ENCODE data around the gene PAGE4.

PAGE4 gene

DNA sequence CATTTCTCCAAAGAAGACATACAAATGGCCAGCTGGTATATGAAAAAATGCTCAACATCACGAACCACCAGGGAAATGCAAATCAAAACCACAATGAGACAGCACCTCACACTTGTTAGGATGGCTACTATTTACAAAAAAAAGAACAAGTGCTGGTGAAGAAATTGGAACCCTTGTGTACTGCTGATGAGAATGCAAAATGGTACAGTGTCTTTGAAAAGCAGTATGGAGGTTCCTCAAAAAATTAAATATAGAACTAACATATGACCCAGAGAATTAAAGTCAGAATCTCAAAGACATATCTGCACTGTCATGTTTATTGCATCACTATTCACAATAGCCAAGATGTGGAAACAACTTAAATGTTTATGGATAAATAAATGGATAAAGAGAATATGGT, 20.9 kb downstream of the PAGE4 start:
- no peaks in the 10 kb centered on the region for H3K9me3 Mint-ChIP-seq
- H3K27ac Mint-ChIP-seq = no peak overlapping the region
- H3K4me3 Mint-ChIP-seq = no peak overlapping the region
- ATAC-seq (no peak), DNase-seq (no peak)
- H3K36me3 Mint-ChIP-seq (ENCODE audit: low read depth) = no peaks in the 10 kb centered on the region
- no peaks in the 10 kb centered on the region for H3K4me1 Mint-ChIP-seq
- no peaks in the 10 kb centered on the region for H3K27me3 Mint-ChIP-seq

DNA sequence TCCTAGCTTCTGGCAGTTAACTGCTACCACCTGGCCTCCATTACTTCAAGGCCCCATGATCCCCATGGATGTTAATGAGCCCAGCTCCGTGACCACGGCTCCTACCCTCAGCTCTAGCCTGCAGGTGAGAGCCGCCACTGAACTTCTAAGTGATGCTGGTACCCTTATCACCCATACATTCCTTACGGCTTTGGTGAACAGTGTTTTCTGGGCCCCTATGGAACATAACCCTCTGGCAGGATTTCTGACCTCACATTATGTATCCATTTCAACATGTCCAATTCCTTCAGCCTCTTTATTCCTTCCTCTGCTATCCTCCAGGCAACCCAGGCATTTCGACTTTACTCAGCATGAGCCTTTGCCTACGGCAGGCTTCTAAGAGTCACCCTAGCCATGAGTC, 24.6 kb downstream of the PAGE4 start:
- ATAC-seq (no peak), DNase-seq (no peak)
- Mint-ChIP-seq H3K9me3 (no peaks in the 10 kb centered on the region), H3K4me3 (no peak overlapping the region), H3K27me3 (no peaks in the 10 kb centered on the region), H3K4me1 (no peaks in the 10 kb centered on the region), H3K36me3 (ENCODE audit: low read depth) (no peaks in the 10 kb centered on the region), H3K27ac (no peak overlapping the region)

DNA sequence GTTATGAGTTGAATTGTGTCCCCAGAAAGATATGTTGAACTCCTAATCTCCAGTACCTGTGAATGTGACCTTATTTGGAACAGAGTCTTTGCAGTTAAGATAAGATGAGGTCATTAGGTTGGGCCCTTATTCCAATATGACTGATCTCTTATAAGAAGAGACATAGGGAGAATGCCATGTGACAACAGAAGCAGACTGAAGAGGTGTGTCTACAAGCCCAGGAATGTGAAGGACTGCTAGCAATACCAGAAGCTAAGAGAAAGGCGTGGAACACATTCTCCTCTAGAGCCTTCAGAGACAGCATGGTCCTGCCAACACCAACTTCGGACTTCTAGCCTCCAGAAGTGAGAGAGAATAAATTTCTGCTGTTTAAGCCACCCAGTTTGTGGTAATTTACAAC, 27.7 kb downstream of the PAGE4 start:
- Mint-ChIP-seq H3K4me3 (no peak overlapping the region), H3K36me3 (ENCODE audit: low read depth) (no peaks in the 10 kb centered on the region), H3K27me3 (no peaks in the 10 kb centered on the region), H3K4me1 (no peaks in the 10 kb centered on the region), H3K27ac (no peak overlapping the region), H3K9me3 (no peaks in the 10 kb centered on the region)
- DNase-seq = no peak
- ATAC-seq = no peak

DNA sequence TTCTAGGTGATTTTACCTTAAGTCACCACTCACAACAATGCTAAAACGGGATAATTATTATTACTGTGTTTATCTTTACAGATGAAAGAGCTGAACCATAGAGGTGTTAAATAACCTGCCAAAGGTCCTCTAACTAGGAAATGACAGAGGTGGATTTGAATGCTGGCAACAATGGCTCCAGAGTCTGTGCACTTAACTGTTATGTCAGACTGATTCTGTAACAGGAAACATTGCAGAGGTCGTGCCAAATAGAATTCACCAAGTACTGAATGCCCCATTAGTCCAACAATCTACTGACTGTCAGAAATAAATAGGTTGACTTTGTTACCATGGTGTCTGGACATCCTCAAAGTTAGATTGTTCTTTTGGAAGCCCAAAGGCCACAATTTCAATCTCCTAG, 29.2 kb downstream of the PAGE4 start:
- no peaks in the 10 kb centered on the region for H3K27me3 Mint-ChIP-seq
- ATAC-seq (no peak), DNase-seq (no peak)
- no peak overlapping the region for H3K27ac Mint-ChIP-seq
- H3K4me1 Mint-ChIP-seq = no peaks in the 10 kb centered on the region
- no peak overlapping the region for H3K4me3 Mint-ChIP-seq
- H3K9me3 Mint-ChIP-seq = no peaks in the 10 kb centered on the region
- H3K36me3 Mint-ChIP-seq (ENCODE audit: low read depth) = no peaks in the 10 kb centered on the region

DNA sequence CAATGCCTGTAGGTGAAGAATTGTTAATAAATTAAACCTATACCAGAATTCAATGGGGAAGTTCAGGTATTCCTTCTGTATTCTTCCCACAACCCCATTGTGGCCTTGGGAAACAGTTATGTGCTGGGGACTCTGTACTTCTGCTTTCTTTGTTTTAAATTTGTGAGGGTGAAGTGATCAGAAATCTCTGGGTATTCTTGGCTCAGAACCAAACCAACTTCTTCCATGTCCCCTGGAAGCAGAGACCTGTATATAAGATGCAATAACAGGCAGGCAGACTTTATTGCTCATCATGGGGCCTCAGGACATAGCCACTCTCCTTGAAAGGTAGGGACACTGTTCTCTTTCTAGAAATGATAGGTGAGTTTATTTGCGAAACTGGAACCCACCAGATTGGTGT, 30.4 kb downstream of the PAGE4 start:
- no peak overlapping the region for H3K27ac Mint-ChIP-seq
- H3K4me3 Mint-ChIP-seq = no peak overlapping the region
- DNase-seq = no peak
- ATAC-seq = no peak
- no peaks in the 10 kb centered on the region for H3K27me3 Mint-ChIP-seq
- no peaks in the 10 kb centered on the region for H3K36me3 Mint-ChIP-seq (ENCODE audit: low read depth)
- no peaks in the 10 kb centered on the region for H3K4me1 Mint-ChIP-seq
- no peaks in the 10 kb centered on the region for H3K9me3 Mint-ChIP-seq

DNA sequence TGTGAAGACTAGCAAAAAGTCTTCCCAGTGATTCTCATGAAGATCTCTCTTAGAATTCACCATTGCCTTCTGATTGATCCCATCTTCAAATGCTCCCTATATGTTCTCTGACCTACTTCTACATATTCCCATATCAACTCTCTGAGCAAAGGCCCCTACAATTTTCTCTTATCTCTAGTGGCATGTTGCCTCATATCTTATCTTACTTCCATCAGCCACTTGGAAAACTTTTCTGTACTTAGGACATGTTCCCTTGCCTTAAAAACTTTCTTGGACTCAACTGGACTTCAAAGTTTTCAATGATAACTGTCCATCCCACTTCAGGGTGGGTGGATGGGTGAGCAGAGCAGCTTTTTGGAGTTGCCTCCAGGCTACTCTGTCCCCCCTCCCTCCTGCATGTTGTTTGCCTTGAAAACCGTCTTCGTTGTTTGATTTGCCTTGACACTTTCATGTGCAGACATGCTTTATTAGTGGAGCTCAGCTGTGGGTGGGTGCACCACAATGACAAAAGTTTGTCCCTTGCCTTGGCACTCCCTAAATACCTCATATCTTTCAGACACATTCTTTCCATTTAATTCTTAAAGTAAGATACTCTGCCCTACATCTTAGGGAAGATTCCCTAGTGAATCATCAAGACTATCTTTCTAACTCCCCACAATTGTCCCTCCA, 31.9 kb downstream of the PAGE4 start:
- ATAC-seq = no peak
- Mint-ChIP-seq H3K27me3 (no peaks in the 10 kb centered on the region), H3K36me3 (ENCODE audit: low read depth) (no peaks in the 10 kb centered on the region), H3K4me3 (no peak overlapping the region), H3K4me1 (no peaks in the 10 kb centered on the region), H3K9me3 (no peaks in the 10 kb centered on the region), H3K27ac (no peak overlapping the region)
- no peak for DNase-seq

DNA sequence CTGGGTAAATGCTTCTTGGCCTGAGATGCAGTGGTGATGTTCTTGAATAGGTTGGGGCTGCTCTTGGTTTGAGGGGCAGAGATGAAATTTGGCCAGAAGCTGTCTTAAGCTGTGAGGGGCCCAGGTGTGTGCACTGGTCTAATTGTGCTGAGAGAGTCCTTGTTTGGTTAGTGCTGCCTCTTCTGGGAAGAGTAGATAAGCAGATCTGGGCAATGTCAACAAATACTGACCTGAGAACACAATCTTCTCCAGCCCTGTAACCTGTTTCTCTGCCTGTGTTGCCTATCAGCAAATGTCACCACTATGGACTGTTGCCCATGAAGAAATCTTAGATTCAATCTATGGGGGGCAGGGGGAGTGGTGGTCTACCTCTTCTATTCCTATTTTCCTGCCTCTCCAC, 33.0 kb downstream of the PAGE4 start:
- Mint-ChIP-seq H3K4me3 (no peak overlapping the region), H3K27me3 (peaks cover 2% of the 10 kb centered on the region), H3K4me1 (no peaks in the 10 kb centered on the region), H3K27ac (no peak overlapping the region), H3K36me3 (ENCODE audit: low read depth) (no peaks in the 10 kb centered on the region), H3K9me3 (no peaks in the 10 kb centered on the region)
- ATAC-seq = no peak
- no peak for DNase-seq

DNA sequence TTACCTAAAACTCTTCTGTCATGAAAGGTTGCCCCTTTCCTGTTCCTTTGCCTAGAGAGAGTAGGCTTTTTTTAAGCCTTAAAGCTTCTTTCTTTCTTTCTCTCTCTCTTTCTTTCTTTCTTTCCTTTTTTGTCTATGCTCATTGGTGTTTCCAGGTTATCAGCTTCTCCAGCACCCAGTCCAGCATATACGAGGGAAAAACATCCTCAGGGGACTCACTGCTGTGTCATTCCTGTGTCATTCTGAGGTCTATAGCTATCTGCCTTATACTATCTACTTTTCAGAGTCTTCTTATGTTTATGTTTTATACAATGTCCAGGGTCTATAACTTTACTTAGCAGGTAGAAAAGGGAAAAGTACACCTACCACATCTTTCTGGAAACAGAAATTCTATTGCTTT, 39.6 kb downstream of the PAGE4 start:
- no peak overlapping the region for H3K4me3 Mint-ChIP-seq
- ATAC-seq = no peak

DNA sequence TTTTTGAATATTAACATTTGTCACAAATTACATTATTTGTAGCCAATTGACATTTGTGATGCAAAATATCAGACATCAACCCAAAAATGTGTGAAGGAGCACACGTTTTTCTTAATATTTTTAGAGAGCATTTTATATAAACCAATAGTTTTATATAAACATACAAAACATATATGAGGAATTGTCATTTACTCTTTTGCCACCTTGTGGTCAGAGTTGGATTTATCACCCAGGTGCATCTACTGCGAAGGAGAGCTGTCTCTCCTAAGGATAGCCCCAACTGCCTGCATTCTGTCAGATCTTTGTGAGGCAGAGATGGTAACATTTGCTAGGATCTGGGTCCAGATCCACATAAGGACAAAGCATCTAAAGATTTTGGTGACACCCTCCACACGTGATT, 47.6 kb downstream of the PAGE4 start:
- no peaks in the 10 kb centered on the region for H3K36me3 Mint-ChIP-seq (ENCODE audit: low read depth)
- no peaks in the 10 kb centered on the region for H3K27me3 Mint-ChIP-seq
- peaks cover 25% of the 10 kb centered on the region for H3K4me1 Mint-ChIP-seq
- DNase-seq = no peak
- no peak for ATAC-seq
- H3K9me3 Mint-ChIP-seq = no peaks in the 10 kb centered on the region
- H3K4me3 Mint-ChIP-seq = no peak overlapping the region
- H3K27ac Mint-ChIP-seq = no peak overlapping the region

More for the DNA sequence above, 39.6 kb downstream of the PAGE4 start:
- H3K9me3 Mint-ChIP-seq = no peaks in the 10 kb centered on the region
- H3K27ac Mint-ChIP-seq = no peak overlapping the region
- DNase-seq = no peak
- no peaks in the 10 kb centered on the region for H3K4me1 Mint-ChIP-seq
- H3K36me3 Mint-ChIP-seq (ENCODE audit: low read depth) = no peaks in the 10 kb centered on the region
- H3K27me3 Mint-ChIP-seq = peaks cover 7% of the 10 kb centered on the region

DNA sequence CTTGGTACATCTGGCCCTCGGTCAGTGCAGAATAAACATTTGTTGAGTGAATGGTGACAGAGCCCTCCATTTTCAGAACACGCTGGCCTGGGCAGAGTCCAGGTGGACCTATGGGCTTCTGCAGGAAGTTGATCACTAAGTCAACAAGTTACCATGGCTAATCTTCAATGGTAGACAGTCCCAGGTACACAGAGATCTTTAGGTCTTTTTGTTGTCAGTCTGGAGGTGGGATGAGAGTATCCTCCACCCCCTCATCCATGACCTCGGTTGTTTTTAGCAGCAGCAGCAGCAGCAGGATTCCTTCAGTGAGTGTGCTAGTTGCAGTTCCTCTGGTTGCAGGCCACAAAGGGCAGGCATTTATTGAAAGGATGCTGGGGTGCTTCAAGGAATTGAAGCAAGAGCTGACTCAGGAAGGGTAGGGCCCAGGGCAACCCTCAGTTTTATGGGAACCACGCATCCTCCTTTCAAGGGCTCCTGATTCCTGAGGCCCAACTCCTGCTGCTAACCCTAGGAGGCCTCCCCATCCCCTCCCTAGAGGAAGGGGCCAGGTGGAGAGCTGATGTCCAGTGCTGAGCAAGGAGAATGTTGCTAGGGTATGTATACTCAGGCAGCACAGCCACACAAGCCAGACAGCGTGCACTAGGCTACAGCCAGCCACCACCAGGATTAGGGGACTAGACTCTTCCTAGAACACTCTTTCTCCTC, 48.4 kb downstream of the PAGE4 start:
- Mint-ChIP-seq H3K36me3 (ENCODE audit: low read depth) (no peaks in the 10 kb centered on the region), H3K4me3 (no peak overlapping the region), H3K27ac (no peak overlapping the region), H3K27me3 (no peaks in the 10 kb centered on the region), H3K4me1 (peaks cover 27% of the 10 kb centered on the region), H3K9me3 (no peaks in the 10 kb centered on the region)
- no peak for DNase-seq
- no peak for ATAC-seq

DNA sequence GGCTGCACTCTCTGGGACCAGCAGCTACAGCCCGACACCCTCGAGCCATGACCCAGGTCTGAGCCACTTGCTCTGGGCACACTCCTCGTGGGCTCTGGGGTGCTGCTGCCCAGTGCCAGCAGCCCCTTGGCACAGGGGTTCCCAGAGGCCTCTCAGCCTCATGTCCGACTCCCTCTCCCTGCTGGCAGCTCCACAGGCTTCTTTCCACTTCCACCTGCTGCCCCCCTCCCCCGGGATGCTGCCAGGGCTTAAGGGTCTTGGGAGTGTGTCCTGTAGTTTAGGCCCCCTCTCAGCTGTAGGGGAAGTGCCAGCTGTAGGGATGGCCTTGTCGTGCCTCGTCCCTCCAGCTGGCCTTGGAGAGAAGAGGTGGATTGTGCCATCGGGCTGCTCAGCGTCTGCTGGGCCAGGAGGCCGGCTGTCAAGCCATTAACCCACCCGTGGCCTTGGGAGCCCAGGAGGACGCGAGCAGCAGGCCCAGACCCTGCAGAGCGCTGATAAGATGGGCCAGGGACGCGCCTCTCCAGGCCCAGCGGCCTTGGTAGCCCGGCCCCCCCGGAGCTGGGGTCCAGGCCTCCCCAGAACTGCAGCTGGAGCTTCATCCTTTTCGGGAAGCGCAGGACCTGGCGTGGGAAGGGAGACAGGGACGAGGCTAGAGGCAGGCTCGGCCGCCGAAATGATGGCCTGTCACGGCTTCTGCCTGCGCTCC, 49.2 kb downstream of the PAGE4 start:
- no peak for ATAC-seq
- Mint-ChIP-seq H3K36me3 (ENCODE audit: low read depth) (no peaks in the 10 kb centered on the region), H3K27ac (peak overlapping the region; percentile 81), H3K4me1 (peaks cover 27% of the 10 kb centered on the region), H3K27me3 (no peaks in the 10 kb centered on the region), H3K4me3 (peak overlapping the region; percentile 74), H3K9me3 (no peaks in the 10 kb centered on the region)
- DNase-seq = no peak

DNA sequence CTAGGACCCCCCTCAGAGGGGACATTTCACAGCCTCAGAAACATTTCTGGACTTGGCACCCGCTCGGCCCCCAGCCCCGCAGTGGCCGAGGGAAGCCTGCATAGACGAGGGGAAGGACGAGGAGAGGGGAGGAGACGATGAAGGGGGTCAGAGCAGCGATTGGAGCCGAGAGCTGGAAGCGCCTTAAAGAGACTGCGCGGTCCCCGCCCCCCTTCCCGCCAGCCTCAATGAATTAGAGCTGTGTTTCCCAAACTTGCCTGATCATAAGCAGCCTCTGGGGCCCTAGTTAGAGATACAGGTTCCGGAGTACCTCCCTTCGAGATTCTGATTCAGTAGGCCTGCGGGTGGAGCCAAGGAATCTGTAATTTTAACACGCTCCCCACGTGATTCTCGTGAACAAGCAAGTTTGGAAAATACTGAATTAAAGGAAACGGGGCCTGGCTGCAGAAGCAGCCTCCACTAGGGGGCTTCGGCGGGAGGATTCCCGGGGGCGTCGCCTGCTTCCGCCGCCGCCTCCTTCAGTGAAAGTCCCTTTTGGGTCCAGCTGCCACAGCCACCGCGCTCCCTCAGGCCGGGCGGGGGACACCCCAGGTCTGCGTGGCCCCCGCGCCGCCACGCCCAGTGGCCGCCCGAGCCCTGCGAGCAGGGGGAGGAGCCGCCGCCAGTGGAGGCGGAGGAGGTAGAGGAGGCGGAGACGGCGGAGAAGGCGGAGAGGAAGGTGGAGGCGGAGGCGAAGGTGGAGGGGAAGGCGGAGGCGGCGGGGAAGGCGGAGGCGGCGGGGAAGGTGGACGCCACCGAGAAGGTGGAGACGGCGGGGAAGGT, 49.9 kb downstream of the PAGE4 start, which contains the start of gene USP27X:
Gene USP27X (plus strand): TSS at position 651 of the 822 bp plus-strand sequence. CDS start 824 bp downstream, outside the sequence.
- ATAC-seq (peak; percentile 82), DNase-seq (peak; percentile 66)

DNA sequence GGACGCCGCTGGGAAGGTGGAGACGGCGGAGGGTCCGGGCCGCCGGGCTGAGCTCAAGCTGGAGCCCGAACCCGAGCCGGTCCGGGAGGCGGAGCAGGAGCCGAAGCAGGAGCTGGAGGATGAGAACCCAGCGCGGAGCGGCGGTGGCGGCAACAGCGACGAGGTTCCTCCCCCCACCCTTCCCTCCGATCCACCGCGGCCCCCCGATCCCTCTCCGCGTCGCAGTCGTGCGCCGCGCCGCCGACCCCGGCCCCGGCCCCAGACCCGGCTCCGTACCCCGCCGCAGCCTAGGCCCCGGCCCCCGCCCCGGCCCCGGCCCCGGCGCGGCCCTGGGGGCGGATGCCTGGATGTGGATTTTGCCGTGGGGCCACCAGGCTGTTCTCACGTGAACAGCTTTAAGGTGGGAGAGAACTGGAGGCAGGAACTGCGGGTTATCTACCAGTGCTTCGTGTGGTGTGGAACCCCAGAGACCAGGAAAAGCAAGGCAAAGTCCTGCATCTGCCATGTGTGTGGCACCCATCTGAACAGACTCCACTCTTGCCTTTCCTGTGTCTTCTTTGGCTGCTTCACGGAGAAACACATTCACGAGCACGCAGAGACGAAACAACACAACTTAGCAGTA, 50.7 kb downstream of the PAGE4 start:
- DNase-seq (no peak), ATAC-seq (peak; percentile 31)
- Mint-ChIP-seq H3K4me1 (peaks cover 29% of the 10 kb centered on the region), H3K27me3 (no peaks in the 10 kb centered on the region), H3K4me3 (peak overlapping the region; percentile 74), H3K36me3 (ENCODE audit: low read depth) (no peaks in the 10 kb centered on the region), H3K27ac (no peak overlapping the region), H3K9me3 (no peaks in the 10 kb centered on the region)

More for the DNA sequence above, 49.9 kb downstream of the PAGE4 start, which contains the start of gene USP27X:
- Mint-ChIP-seq H3K27me3 (no peaks in the 10 kb centered on the region), H3K4me3 (peak within 1 kb of the TSS; percentile 74), H3K36me3 (ENCODE audit: low read depth) (no peaks in the 10 kb centered on the region), H3K9me3 (no peaks in the 10 kb centered on the region), H3K4me1 (peaks cover 27% of the 10 kb centered on the region), H3K27ac (peak within 1 kb of the TSS; percentile 81)

DNA sequence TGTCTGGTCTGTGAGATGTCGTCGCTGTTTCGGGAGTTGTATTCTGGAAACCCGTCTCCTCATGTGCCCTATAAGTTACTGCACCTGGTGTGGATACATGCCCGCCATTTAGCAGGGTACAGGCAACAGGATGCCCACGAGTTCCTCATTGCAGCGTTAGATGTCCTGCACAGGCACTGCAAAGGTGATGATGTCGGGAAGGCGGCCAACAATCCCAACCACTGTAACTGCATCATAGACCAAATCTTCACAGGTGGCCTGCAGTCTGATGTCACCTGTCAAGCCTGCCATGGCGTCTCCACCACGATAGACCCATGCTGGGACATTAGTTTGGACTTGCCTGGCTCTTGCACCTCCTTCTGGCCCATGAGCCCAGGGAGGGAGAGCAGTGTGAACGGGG, 51.6 kb downstream of the PAGE4 start:
- no peaks in the 10 kb centered on the region for H3K9me3 Mint-ChIP-seq
- ATAC-seq = no peak
- H3K4me3 Mint-ChIP-seq = no peak overlapping the region

More for the DNA sequence above, 51.6 kb downstream of the PAGE4 start:
- no peaks in the 10 kb centered on the region for H3K27me3 Mint-ChIP-seq
- H3K27ac Mint-ChIP-seq = no peak overlapping the region
- no peaks in the 10 kb centered on the region for H3K36me3 Mint-ChIP-seq (ENCODE audit: low read depth)
- peaks cover 29% of the 10 kb centered on the region for H3K4me1 Mint-ChIP-seq
- no peak for DNase-seq

All from activated naive CD8-positive, alpha-beta T cell treated with anti-CD3 and anti-CD28 coated beads, Interleukin-2, amount 50 U/mL, for 24 hours (primary cell).